GM18907 (cell line): ENCODE measurements around the gene FAM25A.
"Not testable (repeated sequence)": the region's sequence is repeated elsewhere in the genome, so short reads cannot be mapped to it uniquely, and the experiment has no call there.

ENCODE experiments used
- ATAC-seq: cut with Tn5 transposase; IDR thresholded peaks from one replicate; pipeline ENCODE4 v1.9.1; 2021; ENCODE audit warnings: mild to moderate bottlenecking, moderate library complexity; ENCODE audit not compliant: unreplicated experiment

The FAM25A gene

DNA sequence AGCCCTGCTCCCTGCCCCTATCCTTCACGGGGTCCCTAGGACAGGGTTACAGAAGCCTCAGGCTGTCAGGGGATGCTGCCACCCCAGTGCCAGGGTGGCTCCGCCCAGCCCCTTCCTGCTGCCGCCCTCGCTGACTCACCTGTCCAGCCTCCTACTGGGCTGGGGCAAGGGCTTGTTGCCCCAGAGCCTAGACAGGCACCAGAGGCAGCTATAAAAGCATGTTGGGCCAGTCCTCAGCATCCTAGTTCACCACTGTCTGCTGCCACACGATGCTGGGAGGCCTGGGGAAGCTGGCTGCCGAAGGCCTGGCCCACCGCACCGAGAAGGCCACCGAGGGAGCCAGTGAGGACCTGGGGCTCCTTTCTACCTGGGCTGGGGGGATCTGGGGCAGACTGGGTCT, at the start of gene FAM25A:
Gene FAM25A, plus strand, starts transcription at position 239 of the 400 bp plus-strand sequence. Its CDS starts 31 bp downstream, at position 270.
- not testable (repeated sequence) for ATAC-seq

DNA sequence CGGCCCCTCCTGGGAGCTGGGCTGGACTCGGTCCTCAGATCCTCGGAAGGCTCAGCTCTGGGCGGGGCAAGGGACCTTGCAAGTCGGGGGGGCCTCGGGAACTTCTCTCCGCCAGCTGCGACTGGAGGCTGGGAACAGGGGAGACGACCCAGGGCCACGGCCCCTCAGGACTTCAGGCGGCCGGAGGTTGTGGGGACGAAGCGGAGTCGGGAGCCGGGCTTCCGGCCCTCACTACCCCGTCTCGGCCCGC, 49.2 kb upstream of the FAM25A start:
- ATAC-seq: no peak

DNA sequence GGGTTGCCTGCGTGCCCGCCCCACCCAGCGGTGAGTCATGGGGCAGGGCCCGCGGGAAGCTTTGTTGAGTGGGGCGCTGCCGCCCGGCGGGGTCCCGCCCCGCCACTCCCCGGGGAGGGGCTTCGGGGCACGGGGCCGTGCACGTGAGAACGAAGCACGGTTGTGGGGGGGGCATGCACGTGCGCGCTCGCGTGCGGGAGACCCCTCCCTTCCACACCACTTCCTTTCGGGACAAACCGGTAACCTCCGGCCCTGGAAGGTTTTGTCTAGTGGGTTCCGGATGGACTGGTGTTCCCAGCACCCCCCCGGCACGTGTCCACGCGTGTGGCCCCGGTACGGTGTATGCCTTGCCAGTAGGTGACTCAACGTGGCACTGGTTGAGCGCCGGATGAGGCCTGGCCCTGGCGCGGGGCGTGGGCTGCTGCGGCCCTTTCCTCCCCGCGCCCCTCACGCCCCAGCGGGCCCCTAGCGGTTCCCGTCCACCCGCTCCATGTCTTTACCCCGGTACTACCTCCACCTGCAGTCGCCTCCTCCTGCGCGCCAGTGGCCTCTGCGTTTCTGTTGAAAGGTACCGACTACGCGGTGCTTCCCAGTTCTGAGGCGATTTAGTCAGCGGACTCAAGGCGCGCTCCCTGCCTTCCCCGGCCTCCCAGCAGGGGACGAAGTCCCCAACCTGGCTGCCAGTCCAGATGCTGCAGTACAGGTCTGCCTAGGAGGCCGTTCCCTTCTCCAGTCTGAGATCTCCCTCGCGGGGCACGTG, 48.7 kb upstream of the FAM25A start:
- ATAC-seq: peak; percentile 78

DNA sequence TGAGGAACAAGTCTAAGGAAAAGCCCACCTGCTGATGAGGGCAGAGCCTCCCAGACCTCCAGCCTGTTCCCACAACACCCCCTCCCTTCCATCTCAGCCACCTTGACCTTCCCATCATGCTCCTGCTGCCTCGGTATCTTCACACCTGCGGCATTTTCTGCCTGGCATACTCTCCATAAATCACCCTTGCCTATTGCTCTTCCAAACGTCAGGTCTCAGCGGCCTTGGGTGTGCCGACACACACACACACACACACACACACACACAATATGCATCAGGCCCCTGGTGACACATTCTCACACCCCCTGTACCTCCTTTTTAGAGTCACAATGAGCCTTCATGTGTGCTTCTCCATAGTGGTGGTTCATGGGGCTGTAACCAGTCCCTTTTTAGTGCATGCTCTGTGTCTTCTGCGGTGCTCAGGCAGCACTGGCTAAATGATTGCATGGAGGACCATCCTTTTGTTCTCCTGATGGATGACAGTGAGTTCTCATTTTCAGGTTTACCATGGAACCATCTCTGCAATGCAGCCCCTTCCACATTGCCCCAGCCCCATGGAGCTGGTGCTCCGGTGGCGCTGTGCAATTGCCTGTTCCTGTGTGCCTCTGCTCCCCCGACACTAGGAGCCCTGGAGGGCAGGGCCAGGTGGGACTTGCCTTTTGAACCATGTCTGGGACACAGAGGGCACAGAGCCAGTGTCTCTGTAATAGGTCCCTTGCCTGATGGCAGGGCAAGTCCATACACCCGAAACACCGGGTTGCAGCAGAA, 47.3 kb upstream of the FAM25A start:
- no peak for ATAC-seq

DNA sequence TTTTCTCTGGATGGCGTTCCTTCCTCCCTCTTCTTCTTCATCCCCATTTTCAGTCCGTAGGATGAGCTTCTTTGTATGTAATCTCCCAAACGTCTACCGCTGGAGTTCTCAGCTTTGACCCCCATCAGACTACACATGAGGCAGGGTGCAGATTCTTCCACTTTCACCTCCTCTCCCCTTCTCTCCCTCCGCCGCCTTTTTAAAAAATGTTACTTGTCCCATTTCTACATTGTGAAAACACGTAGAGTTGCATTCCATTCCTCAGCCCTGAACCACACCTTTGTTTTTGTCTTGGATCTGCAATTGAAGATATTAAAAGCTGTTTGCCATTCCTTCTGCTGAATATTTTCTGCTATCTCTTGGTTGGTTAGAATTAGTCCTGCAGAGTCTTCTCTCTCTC, 45.6 kb upstream of the FAM25A start:
- ATAC-seq: no peak

DNA sequence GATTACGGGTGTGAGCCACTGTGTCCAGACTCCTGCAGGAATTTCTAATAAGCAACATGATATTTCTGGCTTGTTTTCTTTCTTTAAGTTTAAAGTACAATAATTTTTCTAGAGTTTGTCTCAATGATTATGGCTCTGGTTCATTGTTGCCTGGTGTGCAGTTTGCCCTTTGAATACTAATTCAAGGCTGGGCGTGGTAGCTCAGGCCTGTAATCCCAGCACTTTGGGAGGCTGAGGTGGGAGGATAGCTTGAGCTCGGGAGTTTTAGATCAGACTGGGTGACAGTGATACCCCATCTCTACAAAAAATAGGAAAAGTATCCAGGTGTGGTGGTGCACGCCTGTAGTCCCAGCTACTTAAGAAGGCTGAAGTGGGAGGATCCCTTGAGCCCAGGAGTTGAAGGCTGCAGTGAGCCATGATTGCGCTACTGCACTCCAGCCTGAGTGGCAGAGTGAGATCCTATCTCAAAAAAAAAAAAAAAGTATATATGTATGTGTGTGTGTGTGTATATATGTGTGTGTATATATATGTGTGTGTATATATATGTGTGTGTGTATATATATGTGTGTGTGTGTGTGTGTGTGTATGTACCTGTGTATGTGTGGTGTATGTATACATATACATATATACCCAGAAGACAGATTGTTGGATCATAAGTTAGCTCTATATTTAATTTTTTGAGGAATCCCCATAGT, 43.6 kb upstream of the FAM25A start:
- no peak for ATAC-seq

DNA sequence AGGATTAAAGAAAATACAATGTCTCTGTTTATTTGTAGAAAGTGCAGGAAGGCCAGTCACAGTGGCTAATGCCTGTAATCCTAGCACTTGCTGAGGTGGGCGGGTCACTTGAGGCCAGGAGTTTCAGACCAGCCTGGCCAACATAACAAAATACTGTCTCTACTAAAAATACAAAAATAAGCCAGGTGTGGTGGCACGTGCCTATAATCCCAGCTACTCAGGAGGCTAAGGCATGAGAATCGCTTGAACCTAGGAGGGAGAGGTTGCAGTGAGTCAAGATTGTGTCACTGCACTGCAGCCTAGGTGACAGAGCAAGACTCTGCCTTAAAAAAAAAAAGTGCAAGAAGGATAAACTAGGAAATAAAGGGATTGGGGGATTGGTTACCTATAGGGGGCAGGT, 41.6 kb upstream of the FAM25A start:
- ATAC-seq: not testable (repeated sequence)

DNA sequence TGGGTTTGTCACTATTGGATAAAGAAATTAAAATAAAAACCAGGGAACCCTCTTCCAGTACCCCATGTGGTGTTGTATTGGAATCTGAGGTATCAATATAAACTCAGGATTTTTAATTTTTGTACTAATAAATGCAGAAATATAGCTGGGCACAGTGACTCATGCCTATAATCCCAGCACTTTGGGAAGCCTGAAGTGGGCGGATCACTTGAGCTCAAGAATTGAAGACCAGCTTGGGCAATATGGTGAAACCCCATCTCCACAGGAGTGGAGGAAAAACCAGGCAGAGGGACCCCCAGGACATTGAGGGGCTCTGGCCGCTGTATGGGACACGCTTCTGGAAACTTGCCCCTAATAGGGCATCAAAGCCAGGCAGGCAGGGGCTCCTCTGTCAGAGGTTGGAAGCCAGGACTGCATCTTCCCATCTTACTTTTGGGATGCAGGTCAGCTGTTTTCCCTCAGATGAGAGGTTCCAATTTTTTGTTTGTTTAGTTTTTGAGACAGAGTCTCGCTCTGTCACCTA, 40.7 kb upstream of the FAM25A start:
- no peak for ATAC-seq

DNA sequence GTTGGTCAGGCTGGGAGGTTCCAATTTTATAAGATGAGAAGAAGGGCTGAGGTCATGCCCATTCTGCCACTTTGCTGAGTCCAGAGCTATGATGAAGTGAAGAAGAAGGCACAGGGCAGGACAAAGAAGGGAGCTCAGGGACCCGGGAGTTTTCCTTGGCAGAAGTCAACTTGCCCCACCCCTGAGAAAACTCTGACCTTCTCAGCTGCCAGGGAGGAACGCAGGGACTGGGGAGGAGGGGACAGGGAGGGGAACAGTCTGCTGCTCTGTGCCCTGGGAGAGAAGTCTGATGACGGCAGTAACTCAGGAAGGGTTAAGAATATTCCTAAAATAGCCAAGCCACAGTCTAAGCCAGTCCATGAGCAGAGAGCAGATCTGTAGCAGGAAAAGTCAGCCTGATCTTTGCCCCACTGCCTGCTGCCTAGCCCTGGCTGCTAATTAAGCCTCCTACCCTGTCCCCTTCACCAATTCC, 40.1 kb upstream of the FAM25A start:
- no peak for ATAC-seq

DNA sequence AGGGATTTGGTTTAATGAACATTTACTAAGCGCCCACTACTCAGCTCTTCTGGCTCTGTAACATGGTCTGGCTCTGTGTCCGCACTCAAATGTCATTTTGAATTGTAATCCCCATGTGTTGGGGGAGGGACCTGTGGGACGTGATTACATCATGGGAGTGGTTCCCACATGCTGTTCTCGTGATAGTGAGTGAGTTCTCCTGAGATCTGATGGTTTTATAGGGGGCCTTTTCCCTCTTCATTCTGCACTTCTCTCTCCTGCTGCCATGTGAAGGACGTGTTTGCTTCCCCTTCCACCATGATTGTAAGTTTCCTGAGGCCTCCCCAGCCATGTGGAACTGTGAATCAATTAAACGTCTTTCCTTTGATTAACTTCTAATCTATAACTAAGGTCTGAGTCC, 39.1 kb upstream of the FAM25A start:
- ATAC-seq: not testable (repeated sequence)

DNA sequence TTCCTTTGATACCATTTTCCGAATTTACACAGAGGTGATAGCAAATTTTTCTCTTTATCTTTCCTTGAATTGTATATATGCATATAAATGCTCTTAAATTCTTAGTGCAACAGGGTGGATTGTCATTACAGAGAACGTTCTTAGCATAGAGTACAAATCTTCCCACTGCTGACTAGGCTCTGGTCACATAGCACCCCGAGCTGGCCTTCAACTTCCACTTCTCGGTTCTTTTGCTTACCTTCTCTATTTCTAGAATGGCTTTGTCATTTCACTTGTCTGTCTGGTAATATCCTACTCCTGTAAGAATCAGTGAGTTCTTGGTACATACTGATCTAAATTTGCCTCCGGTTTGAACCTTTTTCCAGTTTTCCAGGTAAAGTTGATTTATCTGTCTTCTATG, 38.4 kb upstream of the FAM25A start:
- no peak for ATAC-seq

DNA sequence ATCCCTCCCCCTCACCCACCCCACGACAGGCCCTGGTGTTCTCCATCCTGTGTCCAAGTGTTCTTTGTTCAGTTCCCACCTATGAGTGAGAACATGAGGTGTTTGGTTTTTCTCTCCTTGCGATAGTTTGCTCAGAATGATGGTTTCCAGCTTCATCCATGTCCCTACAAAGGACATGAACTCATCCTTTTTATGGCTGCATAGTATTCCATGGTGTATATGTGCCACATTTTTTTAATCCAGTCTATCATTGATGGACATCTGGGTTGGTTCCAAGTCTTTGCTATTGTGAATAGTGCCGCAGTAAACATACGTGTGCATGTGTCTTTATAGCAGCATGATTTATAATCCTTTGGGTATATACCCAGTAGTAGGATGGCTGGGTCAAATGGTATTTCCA, 35.6 kb upstream of the FAM25A start:
- not testable (repeated sequence) for ATAC-seq

DNA sequence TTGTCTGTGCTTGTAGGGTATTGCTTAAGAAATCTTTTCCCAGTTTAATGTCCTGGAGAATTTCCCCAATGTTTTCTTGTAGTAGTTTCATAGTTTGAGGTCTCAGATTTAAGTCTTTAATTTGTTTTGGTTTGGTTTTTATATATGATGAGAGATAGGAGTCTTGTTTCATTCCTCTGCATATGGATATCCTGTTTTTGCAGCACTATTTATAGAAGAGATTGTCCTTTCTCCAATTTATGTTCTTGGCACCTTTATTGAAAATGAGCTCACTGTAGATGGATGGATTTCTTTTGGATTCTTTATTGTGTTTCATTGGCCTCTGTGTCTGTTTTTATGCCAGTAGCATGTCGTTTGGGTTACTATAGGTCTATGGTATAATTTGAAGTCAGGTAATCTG, 31.6 kb upstream of the FAM25A start:
- ATAC-seq: no peak

DNA sequence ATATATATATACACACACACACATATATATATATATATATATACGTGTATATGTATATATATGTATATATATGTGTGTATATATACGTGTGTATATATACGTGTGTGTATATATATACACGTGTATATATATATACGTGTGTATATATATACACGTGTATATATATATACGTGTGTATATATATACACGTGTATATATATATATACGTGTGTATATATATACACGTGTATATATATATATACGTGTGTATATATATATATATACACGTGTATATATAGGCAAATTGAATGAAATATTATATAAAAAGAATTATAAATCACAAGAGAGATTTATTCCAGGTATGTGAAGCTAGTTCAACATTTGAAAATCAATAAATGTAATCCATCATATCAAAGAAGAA, 28.7 kb upstream of the FAM25A start:
- not testable (repeated sequence) for ATAC-seq

DNA sequence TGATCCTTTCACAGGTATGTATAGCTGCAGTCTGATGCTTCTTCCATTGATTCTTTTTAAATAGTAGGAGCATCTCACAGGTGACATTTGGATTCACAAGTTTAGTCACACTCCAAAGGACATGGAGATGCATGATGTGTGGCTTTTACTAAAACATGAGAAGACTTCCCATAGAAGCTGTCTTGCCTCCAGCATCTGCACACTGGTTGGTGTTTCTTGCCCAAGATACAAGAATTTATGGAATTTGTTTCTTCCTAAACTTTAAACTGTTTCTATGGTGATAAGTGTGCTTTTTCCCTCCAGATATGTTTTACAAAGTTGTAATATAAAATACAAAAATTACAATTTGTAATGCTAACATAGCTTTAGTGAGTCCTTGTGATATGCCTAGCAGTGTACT, 27.6 kb upstream of the FAM25A start:
- no peak for ATAC-seq

DNA sequence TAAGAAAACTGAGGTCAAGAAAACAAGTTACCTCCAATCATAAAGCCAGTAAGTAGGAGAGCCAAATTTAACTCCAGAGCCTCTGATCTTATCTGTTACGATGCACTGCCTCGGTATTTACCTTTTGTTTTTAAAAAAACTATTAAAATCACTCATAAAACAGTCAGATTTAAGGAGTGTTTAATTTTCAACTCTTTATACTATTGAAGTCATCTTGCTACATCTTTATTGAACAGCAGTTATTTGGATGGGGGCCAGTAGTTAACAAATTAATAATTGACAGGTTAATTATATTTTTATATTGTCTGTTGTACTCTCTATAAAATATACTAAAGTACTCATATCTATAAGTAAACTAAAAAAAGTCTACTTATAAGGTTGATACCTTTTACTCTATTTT, 27.2 kb upstream of the FAM25A start:
- ATAC-seq: no peak

DNA sequence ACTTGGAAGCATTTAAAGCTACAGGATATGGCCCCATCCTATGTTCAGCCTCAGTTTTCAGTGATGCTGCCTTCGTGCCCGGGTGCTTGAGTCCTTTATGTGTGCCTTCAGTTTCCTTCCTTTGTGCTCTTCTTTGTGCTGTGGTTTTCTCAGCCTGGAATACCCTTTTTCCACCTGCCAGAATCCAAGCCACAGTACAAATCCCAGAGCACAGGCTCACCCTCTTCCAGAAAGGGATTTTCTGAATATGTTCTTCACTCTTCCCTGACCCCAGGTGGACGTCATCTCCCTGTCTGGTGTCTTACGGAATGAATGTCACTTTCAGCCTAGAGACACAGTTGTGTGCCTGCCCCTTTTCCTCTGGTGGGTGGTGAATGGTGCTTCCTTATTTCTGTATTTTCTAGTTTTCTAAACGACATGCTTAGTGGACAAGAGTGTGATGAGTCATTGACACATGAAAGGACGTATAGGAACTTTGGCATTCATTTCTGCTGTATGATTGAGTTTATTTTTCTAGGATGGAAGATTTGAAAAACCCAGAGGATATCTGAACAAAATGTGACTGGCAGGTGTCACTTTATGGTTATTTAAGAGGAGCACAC, 20.2 kb upstream of the FAM25A start:
- ATAC-seq: not testable (repeated sequence)

DNA sequence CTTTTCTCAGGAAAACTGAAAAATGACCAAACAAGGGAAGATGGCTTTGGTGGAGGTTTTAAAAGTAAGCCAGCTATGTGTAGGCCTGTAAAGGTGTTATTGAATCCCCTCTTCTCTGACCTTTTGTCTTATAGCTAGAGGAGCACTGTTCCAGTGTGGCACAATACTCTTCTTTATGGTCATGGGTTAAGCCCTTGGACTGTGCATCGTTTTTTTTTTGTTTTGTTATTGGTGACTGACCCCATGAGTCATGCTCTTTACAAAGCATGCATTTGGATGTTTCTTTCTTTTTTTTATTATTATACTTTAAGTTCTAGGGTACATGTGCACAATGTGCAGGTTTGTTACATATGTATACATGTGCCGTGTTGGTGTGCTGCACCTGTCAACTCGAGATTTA, 19.6 kb upstream of the FAM25A start:
- ATAC-seq: no peak

DNA sequence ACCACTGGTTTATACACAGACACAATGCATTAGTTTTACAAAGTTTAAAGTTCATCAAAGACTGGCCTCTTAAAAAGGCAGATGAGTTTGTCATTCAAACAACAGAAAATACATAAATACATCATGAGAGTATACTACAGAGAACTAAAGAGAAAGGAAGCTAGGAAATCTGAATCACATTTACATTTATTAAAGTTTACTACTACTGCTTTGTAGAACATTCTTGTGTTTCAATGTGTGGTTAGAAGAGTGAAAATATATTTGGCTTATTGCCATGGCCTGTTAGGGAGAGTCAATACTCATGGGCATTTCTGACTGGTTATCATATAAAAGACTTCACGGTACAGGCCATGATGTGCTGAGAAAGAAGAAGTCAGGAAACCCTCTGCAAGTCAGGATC, 13.0 kb upstream of the FAM25A start:
- ATAC-seq: not testable (repeated sequence)

DNA sequence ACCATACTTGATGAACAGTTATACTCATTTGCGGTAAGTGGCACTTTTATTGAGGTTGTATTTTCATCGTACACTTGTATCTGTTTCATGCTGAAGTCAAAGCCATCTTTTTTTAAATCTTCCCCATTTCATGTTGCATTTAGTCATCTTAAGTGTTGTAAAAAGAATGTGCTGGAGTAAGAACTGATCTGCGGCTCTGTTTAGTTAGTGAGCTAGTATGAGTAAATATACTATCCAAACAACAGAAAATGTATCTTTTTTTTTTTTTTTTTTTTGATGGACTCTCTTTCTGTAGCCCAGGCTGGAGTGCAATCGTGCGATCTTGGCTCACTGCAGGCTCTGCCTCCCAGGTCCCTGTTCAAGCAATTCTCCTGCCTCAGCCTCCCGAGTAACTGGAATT, 12.4 kb upstream of the FAM25A start:
- ATAC-seq: not testable (repeated sequence)

DNA sequence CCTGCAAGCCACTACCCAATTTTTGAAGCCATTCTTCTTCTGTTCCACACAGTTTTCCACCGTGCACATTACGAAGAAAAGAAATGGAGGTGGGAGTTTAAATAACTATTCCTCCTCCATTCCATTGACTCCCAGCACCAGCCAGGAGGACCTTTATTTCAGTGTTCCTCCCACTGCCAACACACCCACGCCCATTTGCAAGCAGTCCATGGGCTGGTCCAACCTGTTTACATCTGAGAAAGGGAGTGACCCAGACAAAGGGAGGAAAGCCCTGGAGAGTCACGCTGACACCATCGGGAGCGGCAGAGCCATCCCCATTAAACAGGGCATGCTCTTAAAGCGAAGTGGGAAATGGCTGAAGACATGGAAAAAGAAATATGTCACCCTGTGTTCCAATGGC, 11.8 kb upstream of the FAM25A start:
- ATAC-seq: not testable (repeated sequence)
